H1 (cell line): ENCODE measurements around the gene ADGRA3. TPM values are rescaled to one million over a fixed set of nuclear protein-coding genes. Genes with fewer than 3 reads are reported as not detected.

ENCODE experiments used
- ATF2 ChIP-seq: IDR thresholded peaks from 2 replicates; pipeline ENCODE4 v1.6.1; 2012; ENCODE audit warnings: low read length, inconsistent platforms
- BCL11A ChIP-seq, 2 experiments: IDR thresholded peaks; one replicate each; pipeline ENCODE4 v1.6.1; 2011; ENCODE audit warnings: low read depth in 2 of 2, low read length in 2 of 2, mild to moderate bottlenecking in 2 of 2
- E2F6 ChIP-seq: IDR thresholded peaks from 2 replicates; pipeline ENCODE4 v1.6.1; 2012; ENCODE audit warnings: inconsistent platforms
- GTF2F1 ChIP-seq: IDR thresholded peaks from 2 replicates; pipeline ENCODE4 v1.6.1; 2012; ENCODE audit warnings: low read depth, low read length, improper control_type of control experiment, borderline replicate concordance
- SIN3A ChIP-seq, 2 experiments: IDR thresholded peaks in 1 of 2; conservative IDR thresholded peaks in 1 of 2; 2 replicates each; pipeline ENCODE4 v1.6.1; 2011 to 2012; ENCODE audit warnings: low read length in 2 of 2, improper control_type of control experiment in 1 of 2, low read depth in 1 of 2, mild to moderate bottlenecking in 1 of 2
- SP1 ChIP-seq: IDR thresholded peaks from 2 replicates; pipeline ENCODE4 v1.6.1; 2011; ENCODE audit warnings: low read depth, low read length
- SP2 ChIP-seq: IDR thresholded peaks from 2 replicates; pipeline ENCODE4 v1.6.1; 2012; ENCODE audit warnings: mild to moderate bottlenecking, low read length, inconsistent platforms
- TAF1 ChIP-seq: IDR thresholded peaks from 2 replicates; pipeline ENCODE4 v1.6.1; 2011; ENCODE audit warnings: mild to moderate bottlenecking, low read depth, low read length
- polyA plus RNA-seq, 7 experiments: library from polyadenylated mRNA; depleted of rRNA in 3 of 7; stranded (reverse) in 5 of 7; unstranded in 2 of 7; fragments of >200 nt in 5 of 7; fragments of 200-250 nt in 2 of 7; gene quantifications; 1 replicate in 5 of 7; 2 replicates in 1 of 7; 4 replicates in 1 of 7; pipeline versions ENCODE4 v1.2.1 to v1.2.3, GENCODE V29; 2011 to 2013; ENCODE audit warnings: missing spikeins in 2 of 7, mixed read lengths in 2 of 7
- total RNA-seq: library from RNA; stranded (reverse); fragmentation: NEBNext Ultra II Directional; extraction: Animal tissue kit (Norgen Biotek cat#: 25700); gene quantifications from 2 replicates; pipeline ENCODE4 v1.2.1, GENCODE V29; 2021
- TF ChIP-seq, protein P1 (sequence below): fragments of 300-600 bp; sonication (generic); IDR thresholded peaks from 2 replicates; pipeline ENCODE4 v1.7.1; 2012; ENCODE audit warnings: low read length, moderate library complexity, mild to moderate bottlenecking, inconsistent platforms; ENCODE audit not compliant: insufficient replicate concordance

ADGRA3 gene
- total and polyA plus RNA-seq, 2 of the 8 experiments (the other 6 are each of a cell fraction or from before 2014, with no cell fraction given), result 31.5 to 63.0 TPM

- TF ChIP-seq, protein P1, sequence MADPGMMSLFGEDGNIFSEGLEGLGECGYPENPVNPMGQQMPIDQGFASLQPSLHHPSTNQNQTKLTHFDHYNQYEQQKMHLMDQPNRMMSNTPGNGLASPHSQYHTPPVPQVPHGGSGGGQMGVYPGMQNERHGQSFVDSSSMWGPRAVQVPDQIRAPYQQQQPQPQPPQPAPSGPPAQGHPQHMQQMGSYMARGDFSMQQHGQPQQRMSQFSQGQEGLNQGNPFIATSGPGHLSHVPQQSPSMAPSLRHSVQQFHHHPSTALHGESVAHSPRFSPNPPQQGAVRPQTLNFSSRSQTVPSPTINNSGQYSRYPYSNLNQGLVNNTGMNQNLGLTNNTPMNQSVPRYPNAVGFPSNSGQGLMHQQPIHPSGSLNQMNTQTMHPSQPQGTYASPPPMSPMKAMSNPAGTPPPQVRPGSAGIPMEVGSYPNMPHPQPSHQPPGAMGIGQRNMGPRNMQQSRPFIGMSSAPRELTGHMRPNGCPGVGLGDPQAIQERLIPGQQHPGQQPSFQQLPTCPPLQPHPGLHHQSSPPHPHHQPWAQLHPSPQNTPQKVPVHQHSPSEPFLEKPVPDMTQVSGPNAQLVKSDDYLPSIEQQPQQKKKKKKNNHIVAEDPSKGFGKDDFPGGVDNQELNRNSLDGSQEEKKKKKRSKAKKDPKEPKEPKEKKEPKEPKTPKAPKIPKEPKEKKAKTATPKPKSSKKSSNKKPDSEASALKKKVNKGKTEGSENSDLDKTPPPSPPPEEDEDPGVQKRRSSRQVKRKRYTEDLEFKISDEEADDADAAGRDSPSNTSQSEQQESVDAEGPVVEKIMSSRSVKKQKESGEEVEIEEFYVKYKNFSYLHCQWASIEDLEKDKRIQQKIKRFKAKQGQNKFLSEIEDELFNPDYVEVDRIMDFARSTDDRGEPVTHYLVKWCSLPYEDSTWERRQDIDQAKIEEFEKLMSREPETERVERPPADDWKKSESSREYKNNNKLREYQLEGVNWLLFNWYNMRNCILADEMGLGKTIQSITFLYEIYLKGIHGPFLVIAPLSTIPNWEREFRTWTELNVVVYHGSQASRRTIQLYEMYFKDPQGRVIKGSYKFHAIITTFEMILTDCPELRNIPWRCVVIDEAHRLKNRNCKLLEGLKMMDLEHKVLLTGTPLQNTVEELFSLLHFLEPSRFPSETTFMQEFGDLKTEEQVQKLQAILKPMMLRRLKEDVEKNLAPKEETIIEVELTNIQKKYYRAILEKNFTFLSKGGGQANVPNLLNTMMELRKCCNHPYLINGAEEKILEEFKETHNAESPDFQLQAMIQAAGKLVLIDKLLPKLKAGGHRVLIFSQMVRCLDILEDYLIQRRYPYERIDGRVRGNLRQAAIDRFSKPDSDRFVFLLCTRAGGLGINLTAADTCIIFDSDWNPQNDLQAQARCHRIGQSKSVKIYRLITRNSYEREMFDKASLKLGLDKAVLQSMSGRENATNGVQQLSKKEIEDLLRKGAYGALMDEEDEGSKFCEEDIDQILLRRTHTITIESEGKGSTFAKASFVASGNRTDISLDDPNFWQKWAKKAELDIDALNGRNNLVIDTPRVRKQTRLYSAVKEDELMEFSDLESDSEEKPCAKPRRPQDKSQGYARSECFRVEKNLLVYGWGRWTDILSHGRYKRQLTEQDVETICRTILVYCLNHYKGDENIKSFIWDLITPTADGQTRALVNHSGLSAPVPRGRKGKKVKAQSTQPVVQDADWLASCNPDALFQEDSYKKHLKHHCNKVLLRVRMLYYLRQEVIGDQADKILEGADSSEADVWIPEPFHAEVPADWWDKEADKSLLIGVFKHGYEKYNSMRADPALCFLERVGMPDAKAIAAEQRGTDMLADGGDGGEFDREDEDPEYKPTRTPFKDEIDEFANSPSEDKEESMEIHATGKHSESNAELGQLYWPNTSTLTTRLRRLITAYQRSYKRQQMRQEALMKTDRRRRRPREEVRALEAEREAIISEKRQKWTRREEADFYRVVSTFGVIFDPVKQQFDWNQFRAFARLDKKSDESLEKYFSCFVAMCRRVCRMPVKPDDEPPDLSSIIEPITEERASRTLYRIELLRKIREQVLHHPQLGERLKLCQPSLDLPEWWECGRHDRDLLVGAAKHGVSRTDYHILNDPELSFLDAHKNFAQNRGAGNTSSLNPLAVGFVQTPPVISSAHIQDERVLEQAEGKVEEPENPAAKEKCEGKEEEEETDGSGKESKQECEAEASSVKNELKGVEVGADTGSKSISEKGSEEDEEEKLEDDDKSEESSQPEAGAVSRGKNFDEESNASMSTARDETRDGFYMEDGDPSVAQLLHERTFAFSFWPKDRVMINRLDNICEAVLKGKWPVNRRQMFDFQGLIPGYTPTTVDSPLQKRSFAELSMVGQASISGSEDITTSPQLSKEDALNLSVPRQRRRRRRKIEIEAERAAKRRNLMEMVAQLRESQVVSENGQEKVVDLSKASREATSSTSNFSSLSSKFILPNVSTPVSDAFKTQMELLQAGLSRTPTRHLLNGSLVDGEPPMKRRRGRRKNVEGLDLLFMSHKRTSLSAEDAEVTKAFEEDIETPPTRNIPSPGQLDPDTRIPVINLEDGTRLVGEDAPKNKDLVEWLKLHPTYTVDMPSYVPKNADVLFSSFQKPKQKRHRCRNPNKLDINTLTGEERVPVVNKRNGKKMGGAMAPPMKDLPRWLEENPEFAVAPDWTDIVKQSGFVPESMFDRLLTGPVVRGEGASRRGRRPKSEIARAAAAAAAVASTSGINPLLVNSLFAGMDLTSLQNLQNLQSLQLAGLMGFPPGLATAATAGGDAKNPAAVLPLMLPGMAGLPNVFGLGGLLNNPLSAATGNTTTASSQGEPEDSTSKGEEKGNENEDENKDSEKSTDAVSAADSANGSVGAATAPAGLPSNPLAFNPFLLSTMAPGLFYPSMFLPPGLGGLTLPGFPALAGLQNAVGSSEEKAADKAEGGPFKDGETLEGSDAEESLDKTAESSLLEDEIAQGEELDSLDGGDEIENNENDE, result no peak
- TF ChIP-seq BCL11A (IDR thresholded peaks at IDR 0.05; ENCODE audit: low read depth in 2 of 2, low read length in 2 of 2) (no peak), SP1 (no peak), SP2 (no peak), E2F6 (no peak), GTF2F1 (no peak), SIN3A (conservative IDR thresholded peaks at IDR 0.05 in 1 of 2, IDR thresholded peaks at IDR 0.05 in 1 of 2; ENCODE audit: low read depth in 1 of 2, low read length in 2 of 2) (no peak), TAF1 (no peak), ATF2 (no peak)
Observed at GRCh38 chr4:22493523-22493922, 22.3 kb downstream of the ADGRA3 start (continued).
